ENCODE results near the gene PHKB.

GRCh38 chr16:47599512-47599911 is 138.4 kb downstream of the PHKB start:
- TF ChIP-seq CTCF (conservative IDR thresholded peaks at IDR 0.05 in 1 of 2, IDR thresholded peaks at IDR 0.05 in 1 of 2; ENCODE audit: low read depth in 1 of 2, low read length in 2 of 2) (no peak), EZH2 (IDR thresholded peaks at IDR 0.05; ENCODE audit: low read length, missing control alignments) (no peak)
